ENCODE data around the gene ZNRF3. TPM values are rescaled to one million over a fixed set of nuclear protein-coding genes. Genes with fewer than 3 reads are reported as not detected.

ZNRF3 gene
- total and polyA plus RNA-seq, 4 donors = 3.5 to 10.2 (median 6.9) TPM

GRCh38 chr22:29031227-29032011 lies 148.0 kb downstream of the ZNRF3 start:
- Histone ChIP-seq H3K36me3 (ENCODE audit: control insufficient read depth in 4 of 4, insufficient read depth in 4 of 4, low read length in 4 of 4) (no peaks in the 10 kb centered on the region), H3K9ac (ENCODE audit: insufficient read depth in 1 of 2, low read length in 2 of 2) (peak overlapping the region in 1 of 2 donors; percentile 26), H3K4me1 (ENCODE audit: control insufficient read depth in 5 of 5, insufficient read depth in 5 of 5, low read length in 5 of 5) (peaks cover 5 to 30% (median 11%) of the 10 kb centered on the region in 5 donors), H3K27ac (ENCODE audit: low read depth in 1 of 2, low read length in 1 of 2) (peak overlapping the region; percentile 74 to 91), H3K9me3 (ENCODE audit: control insufficient read depth in 4 of 4, insufficient read depth in 3 of 4, low read length in 3 of 4) (no peaks in the 10 kb centered on the region), H3K27me3 (ENCODE audit: control insufficient read depth in 3 of 3, insufficient read depth in 3 of 3, low read length in 2 of 3) (no peaks in the 10 kb centered on the region), H3K4me3 (no peak overlapping the region)
- ATAC-seq (ENCODE audit: insufficient read depth, low FRiP score) (peak; percentile 73), DNase-seq (peak; percentile 79 to 86 (median 81))
- WGBS, 2 donors = 29 to 43% methylated on average over 18 of the region's 18 CpGs
- no peak for TF ChIP-seq CTCF (IDR thresholded peaks at IDR 0.05; ENCODE audit: control extremely low read depth, extremely low read depth)

DNA sequence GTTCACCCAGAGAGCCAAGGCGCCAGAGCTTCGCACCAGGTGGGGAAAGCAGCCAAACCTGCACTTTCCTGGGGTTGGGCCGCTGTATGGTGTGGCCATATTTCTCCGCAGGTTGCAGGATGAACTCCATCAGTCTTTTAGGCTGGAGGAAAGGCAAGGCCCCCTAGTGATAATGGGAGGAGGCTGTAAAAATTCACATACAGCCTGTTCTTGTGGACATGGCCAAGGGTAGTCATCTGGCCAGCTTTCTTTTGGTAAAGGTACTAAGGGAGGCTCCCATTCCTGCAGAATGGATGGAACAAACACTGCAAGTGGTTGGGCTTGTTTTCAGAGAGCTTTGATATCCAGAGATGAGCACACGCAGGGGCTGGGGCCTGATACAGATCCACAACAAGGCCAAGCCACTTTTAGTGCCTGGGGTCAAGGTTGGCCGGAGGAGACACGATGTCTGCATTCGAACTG lies 148.7 kb downstream of the ZNRF3 start:
- WGBS, 2 donors = 77 to 89% methylated on average over 8 of the region's 8 CpGs
- no peaks in the 10 kb centered on the region for H3K9me3 ChIP-seq (ENCODE audit: control insufficient read depth in 4 of 4, insufficient read depth in 3 of 4, low read length in 3 of 4)
- DNase-seq = no peak
- peaks cover 5 to 34% (median 11%) of the 10 kb centered on the region in 5 donors for H3K4me1 ChIP-seq (ENCODE audit: control insufficient read depth in 5 of 5, insufficient read depth in 5 of 5, low read length in 5 of 5)
- TF ChIP-seq CTCF (IDR thresholded peaks at IDR 0.05; ENCODE audit: control extremely low read depth, extremely low read depth) = no peak
- no peak overlapping the region for H3K9ac ChIP-seq (ENCODE audit: insufficient read depth in 1 of 2, low read length in 2 of 2)
- peak overlapping the region; percentile 74 to 91 for H3K27ac ChIP-seq (ENCODE audit: low read depth in 1 of 2, low read length in 1 of 2)
- no peak for ATAC-seq (ENCODE audit: insufficient read depth, low FRiP score)
- no peaks in the 10 kb centered on the region for H3K27me3 ChIP-seq (ENCODE audit: control insufficient read depth in 3 of 3, insufficient read depth in 3 of 3, low read length in 2 of 3)
- H3K36me3 ChIP-seq (ENCODE audit: control insufficient read depth in 4 of 4, insufficient read depth in 4 of 4, low read length in 4 of 4) = no peaks in the 10 kb centered on the region
- no peak overlapping the region for H3K4me3 ChIP-seq

DNA sequence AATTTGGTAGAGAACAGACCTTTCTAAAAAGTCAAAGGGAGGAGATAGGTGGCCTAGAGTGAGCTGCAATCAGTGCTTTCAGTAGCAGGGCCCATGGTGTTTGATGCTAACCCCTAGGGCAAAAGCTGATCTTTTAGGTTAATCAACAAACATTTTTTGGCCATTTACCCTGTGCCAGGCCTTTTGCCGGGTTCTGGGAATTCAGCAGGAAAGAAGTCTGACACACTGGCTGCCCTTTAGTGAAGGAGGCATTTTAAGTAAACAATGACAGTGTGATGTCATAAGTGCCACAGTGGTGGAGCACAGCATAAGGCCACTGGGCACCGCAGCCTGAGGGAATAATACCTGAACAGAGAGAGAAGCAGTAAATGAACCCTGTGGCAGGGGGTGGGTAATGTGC lies 149.2 kb downstream of the ZNRF3 start:
- DNase-seq (no peak), ATAC-seq (ENCODE audit: insufficient read depth, low FRiP score) (no peak)
- Histone ChIP-seq H3K27ac (ENCODE audit: low read depth in 1 of 2, low read length in 1 of 2) (peak overlapping the region in 1 of 2 donors; percentile 35), H3K4me1 (ENCODE audit: control insufficient read depth in 5 of 5, insufficient read depth in 5 of 5, low read length in 5 of 5) (peaks cover 5 to 35% (median 11%) of the 10 kb centered on the region in 5 donors), H3K9me3 (ENCODE audit: control insufficient read depth in 4 of 4, insufficient read depth in 3 of 4, low read length in 3 of 4) (no peaks in the 10 kb centered on the region), H3K4me3 (no peak overlapping the region), H3K9ac (ENCODE audit: insufficient read depth in 1 of 2, low read length in 2 of 2) (no peak overlapping the region), H3K36me3 (ENCODE audit: control insufficient read depth in 4 of 4, insufficient read depth in 4 of 4, low read length in 4 of 4) (no peaks in the 10 kb centered on the region), H3K27me3 (ENCODE audit: control insufficient read depth in 3 of 3, insufficient read depth in 3 of 3, low read length in 2 of 3) (no peaks in the 10 kb centered on the region)
- WGBS, 2 donors = 44 to 81% methylated on average over 2 of the region's 2 CpGs
- no peak for TF ChIP-seq CTCF (IDR thresholded peaks at IDR 0.05; ENCODE audit: control extremely low read depth, extremely low read depth)

Data from lung (tissue), 12 donors.